Tibial nerve (tissue), 4 donors: Measurements from ENCODE around the gene MRPL54.

Experiments
- EP300 ChIP-seq, 2 donors: sonication (generic); formaldehyde crosslinking; IDR thresholded peaks; one replicate each; pipeline ENCODE4 v1.6.1; 2017; ENCODE audit warnings: antibody characterized with exemption in 2 of 2, mild to moderate bottlenecking in 1 of 2
- POLR2A ChIP-seq, 2 donors: fragments of 450-650 bp; IDR thresholded peaks; one replicate each; pipeline ENCODE4 v1.6.1; 2017; ENCODE audit warnings: antibody characterized with exemption in 2 of 2, mild to moderate bottlenecking in 2 of 2, moderate library complexity in 2 of 2
- TF ChIP-seq, protein P1 (sequence below), 5 experiments: fragments of 200-600 bp in 3 of 5; fragments of 450-650 bp in 2 of 5; sonication (generic) in 3 of 5; IDR thresholded peaks; one replicate each; pipeline ENCODE4 v1.5.1; 2016 to 2019; ENCODE audit warnings: antibody characterized with exemption in 5 of 5, mild to moderate bottlenecking in 3 of 5, moderate library complexity in 2 of 5

DNA sequence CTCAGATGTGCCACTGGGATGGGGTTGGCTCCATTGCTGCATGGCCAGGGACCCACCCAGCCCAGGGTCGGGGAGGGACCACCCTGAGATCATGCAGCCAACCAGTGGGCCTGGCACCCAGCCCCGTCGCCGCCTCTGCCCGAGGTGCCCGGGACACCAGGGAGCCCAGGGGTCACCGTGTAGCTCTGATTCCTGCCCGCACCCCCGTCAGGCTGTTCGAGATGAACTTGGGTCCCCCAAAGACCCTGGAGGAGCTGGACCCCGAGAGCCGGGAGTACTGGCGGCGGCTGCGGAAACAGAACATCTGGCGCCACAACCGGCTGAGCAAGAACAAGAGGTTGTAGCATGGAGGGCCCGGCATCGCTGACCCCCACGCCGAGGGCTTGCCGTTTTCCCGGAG, 4.6 kb downstream of the MRPL54 start:
- no peak for TF ChIP-seq EP300 (IDR thresholded peaks at IDR 0.05)
- TF ChIP-seq, protein P1, sequence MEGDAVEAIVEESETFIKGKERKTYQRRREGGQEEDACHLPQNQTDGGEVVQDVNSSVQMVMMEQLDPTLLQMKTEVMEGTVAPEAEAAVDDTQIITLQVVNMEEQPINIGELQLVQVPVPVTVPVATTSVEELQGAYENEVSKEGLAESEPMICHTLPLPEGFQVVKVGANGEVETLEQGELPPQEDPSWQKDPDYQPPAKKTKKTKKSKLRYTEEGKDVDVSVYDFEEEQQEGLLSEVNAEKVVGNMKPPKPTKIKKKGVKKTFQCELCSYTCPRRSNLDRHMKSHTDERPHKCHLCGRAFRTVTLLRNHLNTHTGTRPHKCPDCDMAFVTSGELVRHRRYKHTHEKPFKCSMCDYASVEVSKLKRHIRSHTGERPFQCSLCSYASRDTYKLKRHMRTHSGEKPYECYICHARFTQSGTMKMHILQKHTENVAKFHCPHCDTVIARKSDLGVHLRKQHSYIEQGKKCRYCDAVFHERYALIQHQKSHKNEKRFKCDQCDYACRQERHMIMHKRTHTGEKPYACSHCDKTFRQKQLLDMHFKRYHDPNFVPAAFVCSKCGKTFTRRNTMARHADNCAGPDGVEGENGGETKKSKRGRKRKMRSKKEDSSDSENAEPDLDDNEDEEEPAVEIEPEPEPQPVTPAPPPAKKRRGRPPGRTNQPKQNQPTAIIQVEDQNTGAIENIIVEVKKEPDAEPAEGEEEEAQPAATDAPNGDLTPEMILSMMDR (IDR thresholded peaks at IDR 0.05), result no peak
- TF ChIP-seq POLR2A (IDR thresholded peaks at IDR 0.05), result no peak
